ENCODE data around the gene FURIN. TPM values are rescaled to one million over a fixed set of nuclear protein-coding genes. Genes with fewer than 3 reads are reported as not detected.

FURIN gene
- total and polyA plus RNA-seq, 4 donors: 57.1 to 159 (median 92.1) TPM

DNA sequence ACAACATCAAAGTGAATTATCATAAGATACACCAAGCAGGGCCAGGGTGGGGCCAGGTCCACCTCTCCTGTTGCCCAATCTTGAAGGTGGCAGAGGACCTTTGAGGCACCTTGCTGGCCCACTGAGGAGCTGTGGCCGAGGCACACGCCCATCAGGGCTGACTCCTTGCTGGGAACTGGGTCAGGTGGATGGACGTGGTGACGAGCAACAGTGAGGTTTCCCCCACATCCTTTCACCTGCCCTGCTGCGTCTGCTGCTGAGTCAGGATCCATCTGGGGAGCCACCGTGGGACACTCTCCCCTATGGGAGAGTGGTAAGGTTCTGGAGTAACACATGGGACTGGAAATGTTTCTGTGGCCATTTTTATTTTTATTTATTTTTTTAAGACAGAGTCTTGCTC lies 17.3 kb upstream of the FURIN start:
- H3K27me3 ChIP-seq (ENCODE audit: control insufficient read depth in 3 of 3, insufficient read depth in 3 of 3, low read length in 2 of 3): no peaks in the 10 kb centered on the region
- 81 to 89% methylated on average over 6 of the region's 6 CpGs for WGBS, 2 donors
- H3K4me3 ChIP-seq: no peak overlapping the region
- no peaks in the 10 kb centered on the region for H3K36me3 ChIP-seq (ENCODE audit: control insufficient read depth in 4 of 4, insufficient read depth in 4 of 4, low read length in 4 of 4)
- TF ChIP-seq CTCF (IDR thresholded peaks at IDR 0.05; ENCODE audit: control extremely low read depth, extremely low read depth): no peak
- no peak overlapping the region for H3K27ac ChIP-seq (ENCODE audit: low read depth in 1 of 2, low read length in 1 of 2)
- no peak overlapping the region for H3K9ac ChIP-seq (ENCODE audit: insufficient read depth in 1 of 2, low read length in 2 of 2)
- ATAC-seq (ENCODE audit: insufficient read depth, low FRiP score) (no peak), DNase-seq (no peak)
- H3K9me3 ChIP-seq (ENCODE audit: control insufficient read depth in 4 of 4, insufficient read depth in 3 of 4, low read length in 3 of 4): no peaks in the 10 kb centered on the region
- H3K4me1 ChIP-seq (ENCODE audit: control insufficient read depth in 5 of 5, insufficient read depth in 5 of 5, low read length in 5 of 5): peaks cover 0 to 2% (median 0%) of the 10 kb centered on the region in 5 donors

DNA sequence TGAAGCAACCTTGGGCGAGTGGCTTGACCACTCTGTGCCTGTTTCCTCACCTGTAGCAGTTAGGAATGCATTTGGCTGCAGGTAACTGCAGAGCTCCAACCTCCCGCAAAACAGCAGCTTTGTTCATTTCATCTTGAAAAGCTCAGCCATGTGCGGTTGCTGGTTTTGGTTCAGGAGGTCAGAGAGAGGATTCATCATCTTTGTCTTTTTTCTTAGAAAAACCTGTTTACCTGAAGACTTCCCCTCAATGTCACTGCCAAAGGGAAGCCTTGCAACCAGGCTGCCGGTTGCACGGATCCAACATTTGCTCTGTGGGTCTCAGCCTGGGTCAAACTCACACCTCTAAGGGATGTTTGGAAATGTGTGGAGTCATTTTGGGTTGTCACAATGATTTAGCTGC lies 16.4 kb upstream of the FURIN start:
- Histone ChIP-seq H3K36me3 (ENCODE audit: control insufficient read depth in 4 of 4, insufficient read depth in 4 of 4, low read length in 4 of 4) (no peaks in the 10 kb centered on the region), H3K4me3 (no peak overlapping the region), H3K27ac (ENCODE audit: low read depth in 1 of 2, low read length in 1 of 2) (no peak overlapping the region), H3K27me3 (ENCODE audit: control insufficient read depth in 3 of 3, insufficient read depth in 3 of 3, low read length in 2 of 3) (no peaks in the 10 kb centered on the region), H3K9ac (ENCODE audit: insufficient read depth in 1 of 2, low read length in 2 of 2) (no peak overlapping the region), H3K9me3 (ENCODE audit: control insufficient read depth in 4 of 4, insufficient read depth in 3 of 4, low read length in 3 of 4) (no peaks in the 10 kb centered on the region), H3K4me1 (ENCODE audit: control insufficient read depth in 5 of 5, insufficient read depth in 5 of 5, low read length in 5 of 5) (peaks cover 0 to 2% (median 0%) of the 10 kb centered on the region in 5 donors)
- DNase-seq (no peak), ATAC-seq (ENCODE audit: insufficient read depth, low FRiP score) (no peak)
- 78 to 80% methylated on average over 5 of the region's 5 CpGs for WGBS, 2 donors
- no peak for TF ChIP-seq CTCF (IDR thresholded peaks at IDR 0.05; ENCODE audit: control extremely low read depth, extremely low read depth)

- no peak overlapping the region for H3K27ac ChIP-seq (ENCODE audit: low read depth in 1 of 2, low read length in 1 of 2)
- peaks cover 0 to 7% (median 0%) of the 10 kb centered on the region in 5 donors for H3K4me1 ChIP-seq (ENCODE audit: control insufficient read depth in 5 of 5, insufficient read depth in 5 of 5, low read length in 5 of 5)
- WGBS, 2 donors: 88 to 94% methylated on average over 9 of the region's 9 CpGs
- no peak overlapping the region for H3K9ac ChIP-seq (ENCODE audit: insufficient read depth in 1 of 2, low read length in 2 of 2)
- DNase-seq (no peak), ATAC-seq (ENCODE audit: insufficient read depth, low FRiP score) (no peak)
- H3K9me3 ChIP-seq (ENCODE audit: control insufficient read depth in 4 of 4, insufficient read depth in 3 of 4, low read length in 3 of 4): no peaks in the 10 kb centered on the region
- no peak for TF ChIP-seq CTCF (IDR thresholded peaks at IDR 0.05; ENCODE audit: control extremely low read depth, extremely low read depth)
- no peaks in the 10 kb centered on the region for H3K36me3 ChIP-seq (ENCODE audit: control insufficient read depth in 4 of 4, insufficient read depth in 4 of 4, low read length in 4 of 4)
- H3K27me3 ChIP-seq (ENCODE audit: control insufficient read depth in 3 of 3, insufficient read depth in 3 of 3, low read length in 2 of 3): no peaks in the 10 kb centered on the region
- H3K4me3 ChIP-seq: no peak overlapping the region
Observed at GRCh38 chr15:90855139-90855538, 13.2 kb upstream of the FURIN start.

GRCh38 chr15:90857337-90857736 lies 11.1 kb upstream of the FURIN start:
- Histone ChIP-seq H3K27me3 (ENCODE audit: control insufficient read depth in 3 of 3, insufficient read depth in 3 of 3, low read length in 2 of 3) (no peaks in the 10 kb centered on the region), H3K27ac (ENCODE audit: low read depth in 1 of 2, low read length in 1 of 2) (no peak overlapping the region), H3K4me1 (ENCODE audit: control insufficient read depth in 5 of 5, insufficient read depth in 5 of 5, low read length in 5 of 5) (peaks cover 0 to 10% (median 0%) of the 10 kb centered on the region in 5 donors), H3K4me3 (no peak overlapping the region), H3K36me3 (ENCODE audit: control insufficient read depth in 4 of 4, insufficient read depth in 4 of 4, low read length in 4 of 4) (no peaks in the 10 kb centered on the region), H3K9ac (ENCODE audit: insufficient read depth in 1 of 2, low read length in 2 of 2) (no peak overlapping the region), H3K9me3 (ENCODE audit: control insufficient read depth in 4 of 4, insufficient read depth in 3 of 4, low read length in 3 of 4) (no peaks in the 10 kb centered on the region)
- WGBS, 2 donors: 92 to 95% methylated on average over 8 of the region's 8 CpGs
- ATAC-seq (ENCODE audit: insufficient read depth, low FRiP score): no peak
- DNase-seq: no peak
- no peak for TF ChIP-seq CTCF (IDR thresholded peaks at IDR 0.05; ENCODE audit: control extremely low read depth, extremely low read depth)

Measured in lung (tissue), 12 donors.